Muscle of back (tissue), 13 donors: ENCODE measurements around the gene ANGPTL8. TPM values are rescaled to one million over a fixed set of nuclear protein-coding genes. Genes with fewer than 3 reads are reported as not detected.

Experiments
- DNase-seq, 3 donors: peaks; one replicate each; pipeline versions ENCODE4 v3.0.0 to v3.0.0-alpha.2; 2013
- long read RNA-seq, 9 donors: transcript quantifications; one replicate each; lab custom pipeline, GENCODE V29; 2026
- polyA plus RNA-seq, 10 donors: library from polyadenylated mRNA; unstranded; fragments of 120-200 nt; gene quantifications; one replicate each; pipeline ENCODE4 v1.2.1, GENCODE V29; 2013; ENCODE audit not compliant: insufficient read length in 10 of 10

ANGPTL8 gene
- under 1 TPM in 8 of 10 donors, not detected in 2; 0.36 to 0.96 (median 0.53) TPM for polyA plus RNA-seq
- long read RNA-seq, donor 1: 0 reads
- long read RNA-seq, donor 2: 0 reads
- long read RNA-seq, donor 3: 0 reads
- long read RNA-seq, donor 4: 0 reads
- long read RNA-seq, donor 5: 0 reads
- long read RNA-seq, donor 6: 0 reads
- long read RNA-seq, donor 7: 0 reads
- long read RNA-seq, donor 8: 0 reads
- long read RNA-seq, donor 9: 0 reads

GRCh38 chr19:11239377-11240000 is at the start of gene ANGPTL8:
Gene ANGPTL8, plus strand, starts transcription at chr19:11239619. Its CDS starts 19 bp downstream, at chr19:11239638.
- no peak for DNase-seq

- DNase-seq: no peak
Measured at GRCh38 chr19:11190501-11190900, 48.9 kb upstream of the ANGPTL8 start.

- DNase-seq: peak; percentile 71 to 85 (median 79)
Measured at GRCh38 chr19:11191273-11191755, 48.1 kb upstream of the ANGPTL8 start.

- DNase-seq: no peak
Measured at GRCh38 chr19:11191934-11192333, 47.5 kb upstream of the ANGPTL8 start.

GRCh38 chr19:11192957-11193939 is 46.2 kb upstream of the ANGPTL8 start:
- DNase-seq: no peak

GRCh38 chr19:11194173-11194572 is 45.2 kb upstream of the ANGPTL8 start:
- DNase-seq: no peak

- DNase-seq: peak in 2 of 3 donors; percentile 72 to 84
Measured at GRCh38 chr19:11194656-11195558, 44.5 kb upstream of the ANGPTL8 start.

- DNase-seq: no peak
Measured at GRCh38 chr19:11195681-11196080, 43.7 kb upstream of the ANGPTL8 start.

- peak in 2 of 3 donors; percentile 67 to 84 for DNase-seq
Measured at GRCh38 chr19:11196406-11197287, 42.8 kb upstream of the ANGPTL8 start.

GRCh38 chr19:11197291-11198174 is 41.9 kb upstream of the ANGPTL8 start, which contains the start of gene KANK2:
Gene KANK2, minus strand, starts transcription at chr19:11197545. Its CDS starts 3,034 bp downstream, at chr19:11194511.
- DNase-seq: peak; percentile 78 to 93 (median 87)

GRCh38 chr19:11198175-11198534 is 41.3 kb upstream of the ANGPTL8 start:
- DNase-seq: no peak

- no peak for DNase-seq
Measured at GRCh38 chr19:11198769-11199424, 40.5 kb upstream of the ANGPTL8 start.

GRCh38 chr19:11199517-11199916 is 39.9 kb upstream of the ANGPTL8 start:
- no peak for DNase-seq

- no peak for DNase-seq
Measured at GRCh38 chr19:11200015-11200574, 39.3 kb upstream of the ANGPTL8 start.

GRCh38 chr19:11200931-11201330 is 38.5 kb upstream of the ANGPTL8 start:
- no peak for DNase-seq

GRCh38 chr19:11201791-11202190 is 37.6 kb upstream of the ANGPTL8 start:
- no peak for DNase-seq

GRCh38 chr19:11202488-11203193 is 36.8 kb upstream of the ANGPTL8 start:
- no peak for DNase-seq
